IgD-negative memory B cell (primary cell): Measurements from ENCODE around the gene SRGAP2. TPM values are rescaled to one million over a fixed set of nuclear protein-coding genes. Genes with fewer than 3 reads are reported as not detected.
"Not testable (repeated sequence)": the region's sequence is repeated elsewhere in the genome, so short reads cannot be mapped to it uniquely, and the experiment has no call there.

Experiments used
- H3K27ac Mint-ChIP-seq, 3 donors: one replicate each; pipeline ENCODE4 v1.8.0; 2020 to 2022; ENCODE audit warnings: mild to moderate bottlenecking in 3 of 3, mixed read lengths in 3 of 3, moderate library complexity in 1 of 3
- H3K27me3 Mint-ChIP-seq: one replicate; pipeline ENCODE4 v1.8.0; 2021; ENCODE audit warnings: mixed read lengths
- H3K36me3 Mint-ChIP-seq: one replicate; pipeline ENCODE4 v1.8.0; 2020; ENCODE audit warnings: mild to moderate bottlenecking, mixed read lengths
- H3K4me1 Mint-ChIP-seq, 3 donors: one replicate each; pipeline ENCODE4 v1.8.0; 2020 to 2022; ENCODE audit warnings: mixed read lengths in 3 of 3, mild to moderate bottlenecking in 1 of 3
- H3K4me3 Mint-ChIP-seq, 4 donors: one replicate each; pipeline ENCODE4 v1.8.0; 2020 to 2022; ENCODE audit warnings: mild to moderate bottlenecking in 4 of 4, mixed read lengths in 4 of 4, moderate library complexity in 3 of 4
- H3K9me3 Mint-ChIP-seq, 3 donors: one replicate each; pipeline ENCODE4 v1.8.0; 2020 to 2021; ENCODE audit warnings: mixed read lengths in 3 of 3, mild to moderate bottlenecking in 1 of 3
- polyA plus RNA-seq: library from polyadenylated mRNA; unstranded; fragments of 300-500 nt; fragmentation: Illumina TruSeq; gene quantifications from one replicate; pipeline ENCODE4 v1.2.3, GENCODE V29; 2021

The SRGAP2 gene
- 22.8 TPM for polyA plus RNA-seq

GRCh38 chr1:206203364-206204158 lies at the start of gene SRGAP2:
Gene SRGAP2, plus strand, starts transcription at chr1:206203541. Its CDS starts 2,430 bp downstream, at chr1:206205971.
- not testable (repeated sequence) for H3K36me3 Mint-ChIP-seq, H3K9me3 Mint-ChIP-seq, H3K27me3 Mint-ChIP-seq, H3K4me1 Mint-ChIP-seq
- peak within 1 kb of the TSS; percentile 36 to 87 (median 61) for H3K27ac Mint-ChIP-seq
- peak within 1 kb of the TSS; percentile 70 to 92 (median 84) for H3K4me3 Mint-ChIP-seq

- not testable (repeated sequence) for H3K9me3 Mint-ChIP-seq, H3K4me1 Mint-ChIP-seq, H3K36me3 Mint-ChIP-seq, H3K4me3 Mint-ChIP-seq, H3K27ac Mint-ChIP-seq, H3K27me3 Mint-ChIP-seq
These were observed 35.9 kb upstream of the SRGAP2 start for GRCh38 chr1:206167350-206168029.

- H3K36me3 Mint-ChIP-seq, H3K27me3 Mint-ChIP-seq, H3K4me1 Mint-ChIP-seq, H3K27ac Mint-ChIP-seq, H3K4me3 Mint-ChIP-seq, H3K9me3 Mint-ChIP-seq: not testable (repeated sequence)
These were observed 33.5 kb upstream of the SRGAP2 start for GRCh38 chr1:206169794-206170193.

- not testable (repeated sequence) for H3K4me1 Mint-ChIP-seq, H3K27me3 Mint-ChIP-seq, H3K9me3 Mint-ChIP-seq, H3K36me3 Mint-ChIP-seq, H3K4me3 Mint-ChIP-seq, H3K27ac Mint-ChIP-seq
These were observed 30.1 kb upstream of the SRGAP2 start for GRCh38 chr1:206173110-206173719.

- H3K9me3 Mint-ChIP-seq, H3K4me1 Mint-ChIP-seq, H3K27ac Mint-ChIP-seq, H3K4me3 Mint-ChIP-seq, H3K27me3 Mint-ChIP-seq, H3K36me3 Mint-ChIP-seq: not testable (repeated sequence)
These were observed 29.0 kb upstream of the SRGAP2 start for GRCh38 chr1:206174182-206174868.

GRCh38 chr1:206175459-206176113 lies 27.8 kb upstream of the SRGAP2 start:
- H3K36me3 Mint-ChIP-seq, H3K4me3 Mint-ChIP-seq, H3K27me3 Mint-ChIP-seq, H3K27ac Mint-ChIP-seq, H3K4me1 Mint-ChIP-seq, H3K9me3 Mint-ChIP-seq: not testable (repeated sequence)

- H3K36me3 Mint-ChIP-seq, H3K27me3 Mint-ChIP-seq, H3K27ac Mint-ChIP-seq, H3K9me3 Mint-ChIP-seq, H3K4me1 Mint-ChIP-seq, H3K4me3 Mint-ChIP-seq: not testable (repeated sequence)
These were observed 27.2 kb upstream of the SRGAP2 start for GRCh38 chr1:206176114-206176502.

GRCh38 chr1:206178061-206178989 lies 25.0 kb upstream of the SRGAP2 start:
- not testable (repeated sequence) for H3K27ac Mint-ChIP-seq, H3K27me3 Mint-ChIP-seq, H3K36me3 Mint-ChIP-seq, H3K9me3 Mint-ChIP-seq, H3K4me1 Mint-ChIP-seq, H3K4me3 Mint-ChIP-seq

- H3K27ac Mint-ChIP-seq, H3K4me1 Mint-ChIP-seq, H3K36me3 Mint-ChIP-seq, H3K4me3 Mint-ChIP-seq, H3K27me3 Mint-ChIP-seq, H3K9me3 Mint-ChIP-seq: not testable (repeated sequence)
These were observed 23.7 kb upstream of the SRGAP2 start for GRCh38 chr1:206179666-206180065.

GRCh38 chr1:206182368-206183317 lies 20.7 kb upstream of the SRGAP2 start:
- H3K27me3 Mint-ChIP-seq, H3K9me3 Mint-ChIP-seq, H3K4me3 Mint-ChIP-seq, H3K4me1 Mint-ChIP-seq, H3K36me3 Mint-ChIP-seq, H3K27ac Mint-ChIP-seq: not testable (repeated sequence)

- not testable (repeated sequence) for H3K27ac Mint-ChIP-seq, H3K4me1 Mint-ChIP-seq, H3K27me3 Mint-ChIP-seq, H3K4me3 Mint-ChIP-seq, H3K9me3 Mint-ChIP-seq, H3K36me3 Mint-ChIP-seq
These were observed 19.6 kb upstream of the SRGAP2 start for GRCh38 chr1:206183788-206184187.

- H3K27ac Mint-ChIP-seq, H3K9me3 Mint-ChIP-seq, H3K27me3 Mint-ChIP-seq, H3K36me3 Mint-ChIP-seq, H3K4me3 Mint-ChIP-seq, H3K4me1 Mint-ChIP-seq: not testable (repeated sequence)
These were observed 17.6 kb upstream of the SRGAP2 start for GRCh38 chr1:206185778-206186177.

- not testable (repeated sequence) for H3K27ac Mint-ChIP-seq, H3K36me3 Mint-ChIP-seq, H3K4me1 Mint-ChIP-seq, H3K27me3 Mint-ChIP-seq, H3K9me3 Mint-ChIP-seq, H3K4me3 Mint-ChIP-seq
These were observed 16.5 kb upstream of the SRGAP2 start for GRCh38 chr1:206186826-206187225.

- H3K27me3 Mint-ChIP-seq, H3K27ac Mint-ChIP-seq, H3K36me3 Mint-ChIP-seq, H3K9me3 Mint-ChIP-seq, H3K4me3 Mint-ChIP-seq, H3K4me1 Mint-ChIP-seq: not testable (repeated sequence)
These were observed 8.2 kb upstream of the SRGAP2 start for GRCh38 chr1:206195182-206195581.
